H1 (cell line): ENCODE results near the gene HIP1. TPM values are rescaled to one million over a fixed set of nuclear protein-coding genes. Genes with fewer than 3 reads are reported as not detected.

Experiments used
- CTCF ChIA-PET: fragments of 300-600 bp; sonication (Branson Sonifier 250); formaldehyde crosslinking; loops from one replicate; lab custom pipeline; 2021; ENCODE audit not compliant: partially characterized antibody; lab: Charles Lee
- POLR2A ChIA-PET: fragments of 300-600 bp; sonication (Branson Sonifier 250); formaldehyde crosslinking; loops from one replicate; lab custom pipeline; 2021; ENCODE audit warnings: inconsistent platforms; ENCODE audit not compliant: partially characterized antibody; lab: Charles Lee
- DNase-seq, 2 experiments: peaks; one replicate each; pipeline versions ENCODE4 v3.0.0 to v3.0.0-alpha.2; 2010 to 2022; ENCODE audit warnings: low spot score in 2 of 2, low read depth in 1 of 2, mixed read lengths in 1 of 2
- FAIRE-seq: peaks from 2 replicates; lab custom pipeline; 2011; peaks lifted over from hg19 to GRCh38; lab: Jason Lieb, UNC
- H2AFZ ChIP-seq: 2 replicates; pipeline ENCODE4 v1.8.1; 2012; ENCODE audit warnings: low read length, inconsistent platforms
- H2AK5ac ChIP-seq: 2 replicates; pipeline ENCODE4 v1.6.1; 2013; ENCODE audit warnings: low read depth, low read length
- H2BK120ac ChIP-seq: replicated peaks from 2 replicates; pipeline ENCODE3; 2013; ENCODE audit warnings: low read depth, low read length, inconsistent platforms
- H2BK12ac ChIP-seq: 2 replicates; pipeline ENCODE4 v1.6.1; 2013; ENCODE audit warnings: low read depth, low read length
- H2BK15ac ChIP-seq: 2 replicates; pipeline ENCODE4 v1.6.1; 2013; ENCODE audit warnings: low read length
- H2BK20ac ChIP-seq: 2 replicates; pipeline ENCODE4 v1.6.1; 2013; ENCODE audit warnings: low read length
- H2BK5ac ChIP-seq: 2 replicates; pipeline ENCODE4 v1.6.1; 2013; ENCODE audit warnings: low read depth, low read length
- H3K14ac ChIP-seq: 2 replicates; pipeline ENCODE4 v1.6.1; 2013; ENCODE audit warnings: inconsistent platforms; ENCODE audit not compliant: insufficient read length
- H3K18ac ChIP-seq: 2 replicates; pipeline ENCODE4 v1.6.1; 2013; ENCODE audit warnings: low read length; ENCODE audit errors: extremely low read depth
- H3K23ac ChIP-seq: 2 replicates; pipeline ENCODE4 v1.6.1; 2013; ENCODE audit warnings: inconsistent platforms; ENCODE audit not compliant: insufficient read length
- H3K23me2 ChIP-seq: 2 replicates; pipeline ENCODE4 v1.6.1; 2013; ENCODE audit warnings: low read depth, low read length
- H3K27ac ChIP-seq: 2 replicates; pipeline ENCODE4 v1.6.1; 2011; ENCODE audit warnings: low read depth, low read length, inconsistent platforms
- H3K27me3 ChIP-seq, 4 experiments: replicated peaks in 1 of 4; 1 replicate in 1 of 4; 2 replicates in 3 of 4; pipeline versions ENCODE4 v1.6.1 to v1.8.1; 2011 to 2013; ENCODE audit warnings: low read length in 3 of 4, mild to moderate bottlenecking in 3 of 4, inconsistent platforms in 2 of 4, mixed read lengths in 2 of 4, moderate library complexity in 1 of 4; ENCODE audit not compliant: control insufficient read depth in 3 of 4, insufficient read depth in 3 of 4; ENCODE audit errors: extremely low read depth in 1 of 4
- H3K36me3 ChIP-seq, 4 experiments: 2 replicates each; pipeline versions ENCODE4 v1.6.1 to v1.8.1; 2011 to 2013; ENCODE audit warnings: mild to moderate bottlenecking in 4 of 4, low read length in 3 of 4, moderate library complexity in 2 of 4, control low read depth in 1 of 4, inconsistent platforms in 1 of 4; ENCODE audit not compliant: insufficient read depth in 4 of 4, control insufficient read depth in 2 of 4
- H3K4ac ChIP-seq: replicated peaks from 2 replicates; pipeline ENCODE3; 2013; ENCODE audit warnings: low read length, low read depth, mixed read lengths, inconsistent platforms; ENCODE audit not compliant: insufficient read length
- H3K4me1 ChIP-seq, 4 experiments: replicated peaks in 1 of 4; 1 replicate in 1 of 4; 2 replicates in 3 of 4; pipeline versions ENCODE4 v1.6.1 to v1.8.1; 2011 to 2013; ENCODE audit warnings: low read length in 3 of 4, inconsistent platforms in 2 of 4, mixed read lengths in 1 of 4; ENCODE audit not compliant: insufficient read depth in 4 of 4, control insufficient read depth in 3 of 4
- H3K4me2 ChIP-seq, 2 experiments: 2 replicates each; pipeline versions ENCODE4 v1.6.1 to v1.8.1; 2011 to 2013; ENCODE audit warnings: low read depth in 2 of 2, low read length in 2 of 2, control low read depth in 1 of 2, inconsistent platforms in 1 of 2, mild to moderate bottlenecking in 1 of 2; ENCODE audit not compliant: insufficient read depth in 1 of 2
- H3K4me3 ChIP-seq, 4 experiments: fragments of 200-600, 300-600 bp in 1 of 4; sonication (generic), shearing (Covaris generic), sonication (Bioruptor Twin) in 1 of 4; 2 replicates each; pipeline versions ENCODE4 v1.5.1 to v1.8.1; 2011 to 2016; ENCODE audit warnings: low read length in 4 of 4, low read depth in 3 of 4, control low read depth in 2 of 4, inconsistent platforms in 2 of 4, mild to moderate bottlenecking in 2 of 4, mixed read lengths in 1 of 4, moderate library complexity in 1 of 4; ENCODE audit not compliant: insufficient read depth in 2 of 4; ENCODE audit errors: extremely low read depth in 1 of 4
- H3K56ac ChIP-seq: replicated peaks from 2 replicates; pipeline ENCODE3; 2013; ENCODE audit warnings: low read depth, mild to moderate bottlenecking, mixed read lengths, low read length, inconsistent platforms; ENCODE audit not compliant: insufficient read length
- H3K79me1 ChIP-seq: 2 replicates; pipeline ENCODE4 v1.6.1; 2013; ENCODE audit warnings: low read depth, low read length, control low read depth
- H3K79me2 ChIP-seq, 2 experiments: 2 replicates each; pipeline versions ENCODE4 v1.6.1 to v1.8.1; 2012 to 2013; ENCODE audit warnings: low read length in 2 of 2, mild to moderate bottlenecking in 2 of 2, inconsistent platforms in 1 of 2; ENCODE audit not compliant: insufficient read depth in 2 of 2, control insufficient read depth in 1 of 2
- H3K9ac ChIP-seq, 4 experiments: replicated peaks in 1 of 4; 1 replicate in 1 of 4; 2 replicates in 3 of 4; pipeline versions ENCODE4 v1.6.1 to v1.8.1; 2011 to 2013; ENCODE audit warnings: low read depth in 3 of 4, low read length in 3 of 4, control low read depth in 2 of 4, mild to moderate bottlenecking in 2 of 4, moderate library complexity in 2 of 4, inconsistent platforms in 1 of 4; ENCODE audit errors: extremely low read depth in 1 of 4
- H3K9me3 ChIP-seq, 2 experiments: 2 replicates each; pipeline versions ENCODE4 v1.6.1 to v1.8.1; 2012 to 2013; ENCODE audit warnings: mild to moderate bottlenecking in 2 of 2, moderate library complexity in 2 of 2, control low read depth in 1 of 2, inconsistent platforms in 1 of 2, low read depth in 1 of 2, low read length in 1 of 2, mixed read lengths in 1 of 2; ENCODE audit not compliant: insufficient read depth in 2 of 2
- H4K20me1 ChIP-seq, 2 experiments: replicated peaks in 1 of 2; 2 replicates each; pipeline versions ENCODE3 to v1.8.1; 2011 to 2013; ENCODE audit warnings: inconsistent platforms in 2 of 2, low read length in 2 of 2, mild to moderate bottlenecking in 1 of 2; ENCODE audit not compliant: insufficient read depth in 2 of 2, control insufficient read depth in 1 of 2
- H4K5ac ChIP-seq: 2 replicates; pipeline ENCODE4 v1.6.1; 2013; ENCODE audit warnings: low read length, low read depth, mixed read lengths, inconsistent platforms; ENCODE audit not compliant: insufficient read length
- H4K8ac ChIP-seq: 2 replicates; pipeline ENCODE4 v1.8.0; 2013; ENCODE audit warnings: mild to moderate bottlenecking, moderate library complexity, low read length, inconsistent platforms; ENCODE audit not compliant: insufficient read depth; ENCODE audit errors: extremely low read depth
- H4K91ac ChIP-seq: replicated peaks from 2 replicates; pipeline ENCODE3; 2013; ENCODE audit warnings: low read length, mixed read lengths, inconsistent platforms; ENCODE audit not compliant: insufficient read length
- ATF3 ChIP-seq: IDR thresholded peaks from 2 replicates; pipeline ENCODE4 v1.6.1; 2011; ENCODE audit warnings: low read depth, mild to moderate bottlenecking, low read length; ENCODE audit not compliant: insufficient read depth
- BACH1 ChIP-seq: IDR thresholded peaks from 2 replicates; pipeline ENCODE4 v1.6.1; 2012; ENCODE audit warnings: low read length, improper control_type of control experiment
- JUN ChIP-seq: IDR thresholded peaks from 2 replicates; pipeline ENCODE4 v1.6.1; 2011; ENCODE audit warnings: low read depth, mild to moderate bottlenecking, improper control_type of control experiment, low read length
- KDM5A ChIP-seq: fragments of 200-600 bp; IDR thresholded peaks from 2 replicates; pipeline ENCODE4 v1.7.1; 2012; ENCODE audit warnings: mild to moderate bottlenecking, low read length, inconsistent platforms, mixed read lengths
- NANOG ChIP-seq: IDR thresholded peaks from 2 replicates; pipeline ENCODE4 v1.6.1; 2011; ENCODE audit warnings: low read length, low read depth, mild to moderate bottlenecking, inconsistent platforms; ENCODE audit not compliant: insufficient read depth, poor library complexity, severe bottlenecking
- POU5F1 ChIP-seq: IDR thresholded peaks from 2 replicates; pipeline ENCODE4 v1.6.1; 2011; ENCODE audit warnings: low read depth, mild to moderate bottlenecking, low read length, moderate library complexity
- SIRT6 ChIP-seq: IDR thresholded peaks from one replicate; pipeline ENCODE4 v1.7.1; 2012; ENCODE audit warnings: low read length, inconsistent platforms
- WGBS, 2 experiments: shearing (Covaris generic) in 1 of 2; methylation state at CpG; one replicate each; pipeline versions ENCODE4 v1.1.6 to v1.1.7; 2013 to 2015; ENCODE audit warnings: low lambda C conversion rate in 2 of 2, mixed read lengths in 2 of 2, inconsistent platforms in 1 of 2, low coverage in 1 of 2, missing lambda C conversion rate in 1 of 2; ENCODE audit not compliant: insufficient replicate concordance in 2 of 2, insufficient coverage in 1 of 2, insufficient read length in 1 of 2; ENCODE audit errors: extremely low coverage in 1 of 2, missing lambda C conversion rate in 1 of 2; 5-methylcytosine and 5-hydroxymethylcytosine counted together
- polyA plus RNA-seq, 7 experiments: library from polyadenylated mRNA; depleted of rRNA in 3 of 7; stranded (reverse) in 5 of 7; unstranded in 2 of 7; fragments of >200 nt in 5 of 7; fragments of 200-250 nt in 2 of 7; gene quantifications; 1 replicate in 5 of 7; 2 replicates in 1 of 7; 4 replicates in 1 of 7; pipeline versions ENCODE4 v1.2.1 to v1.2.3, GENCODE V29; 2011 to 2013; ENCODE audit warnings: missing spikeins in 2 of 7, mixed read lengths in 2 of 7
- total RNA-seq: library from RNA; stranded (reverse); fragmentation: NEBNext Ultra II Directional; extraction: Animal tissue kit (Norgen Biotek cat#: 25700); gene quantifications from 2 replicates; pipeline ENCODE4 v1.2.1, GENCODE V29; 2021

The HIP1 gene
- total and polyA plus RNA-seq, 2 of the 8 experiments (the other 6 are each of a cell fraction or from before 2014, with no cell fraction given): 51.8 to 108 TPM

GRCh38 chr7:75559355-75559975 lies 179.3 kb downstream of the HIP1 start:
- no peak for TF ChIP-seq KDM5A
- TF ChIP-seq BACH1: no peak
- TF ChIP-seq ATF3: no peak
- TF ChIP-seq POU5F1: no peak
- no peak for TF ChIP-seq JUN
- no peak for TF ChIP-seq SIRT6
- TF ChIP-seq NANOG: no peak
- no peaks in the 10 kb centered on the region for H3K79me2 ChIP-seq
- no peak overlapping the region for H2BK5ac ChIP-seq
- no peak overlapping the region for H2BK15ac ChIP-seq
- 95% methylated on average over 20 of the region's 27 CpGs; no CpG with 5 or more reads in 1 of the 2 experiments for WGBS, 2 experiments
- H3K9ac ChIP-seq: no peak overlapping the region
- no peak overlapping the region for H2AK5ac ChIP-seq
- no peak overlapping the region for H3K18ac ChIP-seq
- H2BK20ac ChIP-seq: no peak overlapping the region
- no peak overlapping the region for H2AFZ ChIP-seq
- no peak overlapping the region for H3K4me3 ChIP-seq
- H4K5ac ChIP-seq: no peak overlapping the region
- no peak overlapping the region for H3K56ac ChIP-seq
- no peak overlapping the region for H3K4ac ChIP-seq
- H4K91ac ChIP-seq: no peak overlapping the region
- H2BK120ac ChIP-seq: no peak overlapping the region
- ChIA-PET CTCF (interaction anchor here (1.1 to 1.2 kb wide), 3 partner anchors 42 to 85 kb away, joined by 3 to 4 read pairs (median 3); no protein-coding TSS in a partner anchor), POLR2A (interaction anchor here (0.6 to 0.9 kb wide), 3 partner anchors 11 to 58 kb away, joined by 3 to 4 read pairs (median 3); no protein-coding TSS in a partner anchor)
- no peak overlapping the region for H3K14ac ChIP-seq
- no peak for DNase-seq
- no peaks in the 10 kb centered on the region for H3K23me2 ChIP-seq
- FAIRE-seq: no peak
- H3K27me3 ChIP-seq: no peaks in the 10 kb centered on the region
- H3K27ac ChIP-seq: no peak overlapping the region
- no peak overlapping the region for H3K4me2 ChIP-seq
- H3K23ac ChIP-seq: no peak overlapping the region
- H4K20me1 ChIP-seq: peaks cover 1 to 5% of the 10 kb centered on the region in 2 experiments
- no peak overlapping the region; the same call in 1 of the 2 replicates for H4K8ac ChIP-seq
- H3K36me3 ChIP-seq: peaks cover 46 to 88% (median 75%) of the 10 kb centered on the region in 4 experiments
- H2BK12ac ChIP-seq: no peak overlapping the region
- 0 out of 2 replicates have a peak, but pooled peaks cover 2% of the 10 kb centered on the region for H3K79me1 ChIP-seq
- no peaks in the 10 kb centered on the region for H3K9me3 ChIP-seq
- H3K4me1 ChIP-seq: no peaks in the 10 kb centered on the region
